Activated T-cell treated with anti-CD3 and anti-CD28 coated beads, Interleukin-2, amount 50 U/mL, for 48 hours (primary cell): ENCODE measurements around the gene DPRX.
"Not testable (repeated sequence)": the region's sequence is repeated elsewhere in the genome, so short reads cannot be mapped to it uniquely, and the experiment has no call there.

Source experiments
- DNase-seq, 2 experiments: peaks; one replicate each; pipeline ENCODE4 v3.0.0-alpha.2; 2020

Gene DPRX

DNA sequence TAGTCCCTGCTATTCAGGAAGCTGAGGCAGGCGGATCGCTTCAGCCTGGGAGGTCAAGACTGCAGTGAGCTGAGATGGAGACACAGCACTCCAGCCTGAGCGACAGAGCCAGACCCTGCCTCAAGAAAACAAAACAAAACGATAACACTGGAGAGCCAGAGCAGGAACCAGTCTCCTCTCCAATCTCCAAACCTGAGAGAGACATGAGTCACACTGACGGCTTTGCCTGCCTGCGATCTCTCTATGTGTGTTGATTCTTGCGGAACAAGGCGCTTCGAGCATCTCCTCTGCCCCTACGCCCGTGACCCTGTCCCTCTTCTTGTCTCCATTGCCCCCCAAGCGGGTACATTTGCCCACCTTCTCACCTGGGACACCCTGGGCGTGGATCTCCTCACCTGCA, 15.6 kb downstream of the DPRX start:
- no peak for DNase-seq

DNA sequence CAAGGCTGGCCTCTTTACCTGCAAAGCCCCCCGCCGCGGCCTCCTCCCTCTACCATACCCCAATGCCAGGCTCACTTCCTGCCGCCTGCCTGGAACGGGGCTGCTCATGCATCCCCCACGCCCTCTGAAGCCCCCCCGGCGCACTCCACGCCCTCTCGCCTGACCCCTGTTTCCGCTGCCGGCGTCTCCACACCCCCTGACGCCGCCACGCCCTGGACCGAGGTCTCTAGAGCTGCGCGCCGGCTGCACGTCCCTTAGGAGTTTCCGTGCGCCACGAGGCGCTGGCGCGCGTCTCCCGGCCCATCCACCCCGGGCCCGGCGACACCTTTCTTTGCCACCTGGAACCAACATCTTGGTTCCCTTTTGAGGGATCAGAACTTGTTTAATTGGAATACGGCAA, 16.0 kb downstream of the DPRX start:
- no peak for DNase-seq

DNA sequence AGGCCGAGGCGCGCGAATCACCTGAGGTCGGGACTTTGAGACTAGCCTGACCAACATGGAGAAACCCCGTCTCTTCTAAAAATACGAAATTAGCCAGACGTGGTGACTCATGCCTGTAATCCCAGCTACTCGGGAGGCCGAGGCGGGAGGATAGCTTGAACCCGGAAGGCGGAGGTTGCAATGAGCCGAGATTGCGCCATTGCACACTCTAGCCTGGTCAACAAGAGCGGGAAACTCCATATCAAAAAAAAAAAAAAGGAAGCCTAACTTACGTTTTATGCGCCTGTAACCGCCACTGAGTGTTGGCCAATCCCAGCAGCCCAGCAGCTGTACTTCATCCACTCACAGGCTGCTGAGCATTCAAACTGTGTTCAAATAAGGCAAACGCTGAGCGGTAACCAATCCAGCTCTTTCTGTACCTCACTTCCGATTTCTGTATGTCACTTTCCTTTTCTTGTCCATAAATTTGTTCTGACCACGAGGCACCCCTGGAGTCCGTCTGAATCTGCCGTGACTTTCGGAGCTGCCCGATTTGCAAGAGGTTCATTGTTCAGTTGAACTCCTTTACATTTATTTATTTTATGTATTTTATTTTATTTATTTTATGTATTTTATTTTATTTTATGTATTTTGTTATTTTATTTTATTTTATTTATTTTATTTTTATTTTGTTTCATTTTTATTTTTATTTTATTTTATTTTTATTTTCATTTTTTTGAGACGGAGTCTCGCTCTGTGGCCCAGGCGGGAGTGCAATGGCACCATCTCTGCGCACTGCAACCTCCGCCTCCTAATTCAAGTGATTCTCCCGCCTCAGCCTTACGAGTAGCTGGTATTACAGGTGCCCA, 18.2 kb downstream of the DPRX start:
- no peak for DNase-seq

DNA sequence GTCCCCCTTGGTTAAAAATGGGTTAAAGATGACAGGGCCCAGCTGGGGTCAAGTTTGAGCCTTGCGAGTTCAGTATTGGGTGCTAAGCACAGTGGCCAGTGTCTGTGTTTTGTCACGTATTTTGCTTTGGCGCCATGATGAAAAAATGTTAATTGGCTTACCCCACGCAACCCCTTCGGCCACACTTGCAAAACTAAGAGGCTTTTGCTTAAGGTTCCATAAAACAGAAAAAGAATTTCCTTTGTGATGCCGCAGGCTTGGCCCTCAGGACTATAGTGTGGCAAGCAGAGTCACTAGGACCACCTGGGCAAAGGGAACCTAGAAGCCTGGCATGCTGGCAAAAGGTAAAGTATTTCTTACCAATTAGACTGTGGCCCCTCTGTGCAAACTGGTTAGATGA, 20.7 kb downstream of the DPRX start:
- DNase-seq = no peak

DNA sequence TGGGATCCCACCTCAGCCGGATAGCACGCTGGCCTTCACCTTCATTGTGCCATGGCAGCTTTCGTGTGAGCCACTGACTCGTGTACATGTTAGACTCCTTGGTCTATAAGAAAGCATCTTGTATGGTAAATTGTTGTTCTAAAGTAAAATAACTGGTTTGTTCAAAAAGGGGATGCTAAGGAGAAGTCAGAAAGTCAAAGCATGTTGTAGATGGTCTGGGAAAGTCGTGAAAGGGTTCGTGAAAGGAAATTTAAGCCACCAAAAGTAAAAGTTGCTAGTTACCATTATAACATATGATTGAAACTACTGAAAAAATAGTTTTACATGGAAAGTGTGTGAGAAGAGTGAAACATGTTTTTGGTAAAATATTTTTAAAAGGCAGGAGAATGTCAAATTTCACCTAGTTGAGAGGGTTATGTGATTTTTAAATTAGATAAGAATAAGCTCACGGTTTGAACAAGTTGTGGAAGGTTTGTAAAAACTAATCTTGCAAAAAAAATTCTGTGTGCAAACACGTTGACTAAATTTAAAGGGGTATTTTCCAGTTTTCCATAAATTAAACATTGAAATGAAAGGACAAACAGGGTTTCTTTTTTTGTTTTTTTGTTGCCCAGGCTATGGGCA, 23.4 kb downstream of the DPRX start:
- no peak for DNase-seq

DNA sequence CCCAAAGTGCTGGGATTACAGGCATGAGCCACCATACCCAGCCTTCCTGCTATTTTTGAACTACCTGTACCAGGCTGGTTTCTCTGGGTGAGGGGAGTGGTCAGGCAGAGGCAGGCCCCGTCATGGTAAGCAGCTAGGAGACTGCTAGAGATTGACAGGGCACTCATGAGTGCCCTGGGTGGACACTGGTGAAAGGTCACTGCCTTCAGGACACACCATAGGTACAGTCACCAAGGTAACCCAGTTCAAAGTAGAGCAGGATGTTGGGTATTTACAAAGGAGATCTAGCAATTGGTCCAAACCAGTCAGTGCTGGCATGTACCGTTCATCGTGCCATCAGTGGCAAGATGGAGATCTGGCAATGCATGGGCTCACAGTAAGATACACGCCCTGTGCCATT, 25.5 kb downstream of the DPRX start:
- DNase-seq = no peak

DNA sequence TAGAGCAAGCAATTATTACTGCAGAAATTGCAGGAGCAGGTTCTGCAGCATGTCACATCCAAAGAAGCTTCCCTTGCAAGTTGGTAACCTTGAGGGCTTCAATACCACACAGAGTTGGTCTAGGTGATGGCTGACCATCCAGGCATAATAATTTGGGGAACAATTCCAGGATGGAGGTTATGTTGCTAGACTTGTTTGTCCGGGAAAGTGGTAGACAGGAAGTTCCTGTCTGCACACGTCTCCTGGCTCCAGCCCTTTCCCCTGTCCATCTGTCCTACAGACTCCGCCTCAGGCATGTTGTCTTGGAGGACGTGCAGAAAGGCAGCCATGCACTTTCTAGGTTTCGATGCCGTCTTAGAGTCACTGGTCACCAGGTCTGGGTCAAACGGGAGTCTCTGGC, 26.0 kb downstream of the DPRX start:
- no peak for DNase-seq

DNA sequence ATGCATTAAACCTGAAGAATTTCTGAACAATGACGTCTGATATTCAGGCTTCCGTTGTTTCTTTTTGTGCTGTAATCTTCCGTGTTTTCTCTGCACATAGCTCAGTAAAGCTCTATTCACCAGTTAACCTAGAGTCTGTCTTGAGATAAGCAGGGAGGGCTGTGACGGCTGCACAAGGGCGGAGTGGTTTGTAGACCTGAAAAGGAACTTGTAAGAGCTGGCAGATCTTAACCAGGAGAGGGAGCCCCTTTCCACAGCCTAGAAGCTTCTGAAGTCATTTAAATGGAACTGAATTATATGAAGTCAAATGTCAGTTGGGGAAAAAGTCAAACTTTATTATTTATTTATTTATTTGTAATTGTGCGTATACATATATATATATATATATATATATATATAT, 27.5 kb downstream of the DPRX start:
- DNase-seq = no peak

DNA sequence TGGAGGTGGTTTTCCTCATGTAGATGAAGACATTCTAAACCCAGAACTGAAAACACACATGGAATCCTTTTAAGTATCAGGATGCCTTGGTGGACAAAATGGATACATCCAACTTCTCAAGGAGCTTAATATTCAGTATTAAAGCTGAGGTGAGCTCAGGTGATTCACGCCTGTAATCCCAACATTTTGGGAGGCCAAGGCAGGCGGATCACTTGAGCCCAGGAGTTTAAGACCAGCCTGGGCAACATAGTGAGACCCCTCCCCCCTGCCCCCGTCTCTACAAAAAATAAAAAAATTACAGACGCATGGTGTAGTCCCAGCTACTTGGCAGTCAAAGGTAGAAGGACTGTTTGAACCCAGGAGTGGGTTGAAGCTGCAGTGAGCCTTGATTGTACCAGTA, 28.8 kb downstream of the DPRX start:
- no peak for DNase-seq

DNA sequence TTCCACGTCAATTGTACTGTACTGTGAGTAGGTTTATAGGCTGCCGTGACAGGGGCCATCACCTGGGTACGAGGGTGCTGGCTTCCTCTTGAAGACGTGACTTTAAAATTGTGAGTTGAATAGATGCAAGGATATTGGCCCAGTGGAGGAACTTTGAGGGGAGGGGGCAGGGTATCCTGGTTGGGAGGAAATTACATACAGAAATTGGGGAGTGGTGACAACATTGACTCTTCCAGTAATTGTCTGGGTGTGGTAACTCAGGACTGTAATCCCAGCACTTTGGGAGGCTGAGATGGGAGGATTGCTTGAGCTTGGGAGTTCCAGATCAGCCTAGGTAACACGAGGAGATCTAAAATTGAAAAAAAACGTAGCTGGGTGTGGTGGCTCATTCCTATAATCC, 30.4 kb downstream of the DPRX start:
- DNase-seq = no peak

DNA sequence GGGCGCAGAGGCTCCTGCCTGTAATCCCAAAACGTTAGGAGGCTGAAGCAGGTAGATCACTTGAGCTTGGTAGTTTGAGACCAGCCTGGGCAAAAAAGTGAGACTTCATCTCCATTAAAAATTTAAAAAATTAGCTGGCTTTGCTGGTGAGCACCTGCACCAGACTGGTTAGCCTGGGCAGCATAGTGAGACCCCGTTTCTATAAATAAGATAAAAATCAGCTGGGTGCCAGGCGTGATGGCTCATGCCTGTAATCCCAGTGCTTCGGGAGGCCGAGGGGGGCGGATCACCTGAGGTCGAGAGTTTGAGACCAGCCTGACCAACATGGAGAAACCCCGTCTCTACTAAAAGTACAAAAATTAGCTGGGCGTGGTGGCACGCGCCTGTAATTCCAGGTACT, 32.4 kb downstream of the DPRX start:
- no peak for DNase-seq

DNA sequence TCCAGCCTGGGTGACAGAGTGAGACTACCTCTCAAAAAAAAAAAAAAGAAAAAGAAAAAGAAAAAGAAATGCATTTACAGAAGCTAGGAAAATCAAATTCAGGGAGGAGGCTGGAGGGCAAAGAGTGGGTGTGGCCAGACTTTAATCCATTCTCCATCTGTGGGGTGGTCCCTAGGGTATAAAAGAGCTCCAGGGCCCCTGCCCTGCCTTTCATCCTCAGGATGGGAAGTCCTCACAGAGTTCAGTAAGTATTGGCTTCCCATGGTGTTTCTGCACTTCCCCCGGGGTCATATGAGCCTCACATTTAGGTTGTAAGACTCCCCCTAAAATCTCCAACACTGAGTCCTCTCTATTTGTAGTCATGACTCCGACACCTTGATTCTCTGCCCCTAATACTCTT, 33.0 kb downstream of the DPRX start:
- no peak for DNase-seq

DNA sequence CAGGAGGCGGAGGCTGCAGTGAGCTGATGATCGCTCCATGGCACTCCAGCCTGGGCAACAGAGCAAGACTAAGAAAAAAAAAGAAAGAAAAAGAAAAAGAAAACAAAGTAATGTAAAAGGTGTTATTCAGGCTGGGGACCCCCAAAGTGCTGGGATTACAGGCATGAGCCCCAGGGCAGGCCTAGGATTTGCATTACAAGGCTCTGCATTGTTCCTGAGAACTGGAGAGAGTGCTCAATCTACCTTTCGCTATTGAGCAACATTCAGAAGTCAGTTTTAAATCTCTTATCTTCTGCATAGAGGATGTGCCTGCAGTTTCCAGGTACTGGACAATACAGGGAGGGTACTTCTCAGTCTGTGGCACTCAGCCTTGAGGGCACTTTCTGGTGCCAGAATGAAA, 34.5 kb downstream of the DPRX start:
- DNase-seq = not testable (repeated sequence)

DNA sequence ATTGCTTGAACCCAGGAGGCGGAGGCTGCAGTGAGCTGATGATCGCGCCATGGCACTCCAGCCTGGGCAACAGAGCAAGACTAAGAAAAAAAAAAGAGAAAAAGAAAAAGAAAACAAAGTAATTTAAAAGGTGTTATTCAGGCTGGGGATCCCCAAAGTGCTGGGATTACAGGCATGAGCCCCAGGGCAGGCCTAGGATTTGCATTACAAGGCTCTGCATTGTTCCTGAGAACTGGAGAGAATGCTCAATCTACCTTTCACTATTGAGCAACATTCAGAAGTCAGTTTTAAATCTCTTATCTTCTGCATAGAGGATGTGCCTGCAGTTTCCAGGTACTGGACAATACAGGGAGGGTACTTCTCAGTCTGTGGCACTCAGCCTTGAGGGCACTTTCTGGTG, 37.0 kb downstream of the DPRX start:
- not testable (repeated sequence) for DNase-seq

DNA sequence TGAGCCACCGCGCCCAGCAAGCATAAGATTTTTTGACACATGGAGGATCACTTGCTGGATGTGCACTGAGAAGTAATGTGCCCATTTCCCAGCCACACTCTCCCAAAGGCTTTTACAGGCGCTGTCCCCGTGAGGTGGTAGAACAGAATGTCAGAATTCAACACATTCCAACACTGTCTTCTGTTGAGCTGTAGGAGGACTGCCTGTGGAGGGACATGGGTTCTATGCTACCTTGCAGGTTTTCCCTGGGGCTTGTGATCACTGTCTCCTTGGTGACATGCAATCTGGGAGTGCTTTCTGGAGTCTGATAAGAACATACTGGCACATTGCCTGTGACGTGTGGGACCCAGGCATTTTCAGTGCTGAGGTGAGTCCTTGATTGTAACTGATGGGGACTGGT, 38.5 kb downstream of the DPRX start:
- no peak for DNase-seq

DNA sequence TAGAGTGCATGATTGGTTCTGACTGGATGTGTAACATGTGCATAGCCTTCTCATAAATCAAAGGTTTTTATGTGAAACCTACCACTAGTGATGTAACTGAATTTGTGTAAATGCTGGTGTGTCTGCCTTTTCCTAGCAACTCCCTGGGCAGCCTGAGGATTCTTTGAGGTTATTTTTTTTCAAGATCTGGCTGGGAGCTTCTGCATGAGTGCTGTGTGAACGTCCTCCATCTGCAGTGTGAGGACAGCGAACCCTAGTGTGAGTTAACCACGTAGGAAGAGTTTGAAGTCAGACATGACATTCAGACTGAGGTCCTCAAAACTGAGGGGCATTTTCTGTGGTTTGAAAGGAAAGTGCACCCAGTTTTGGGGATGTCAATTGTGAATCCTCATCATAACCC, 39.9 kb downstream of the DPRX start:
- DNase-seq = no peak
